GM19324 (cell line): Measurements from ENCODE around the gene NCAN.
"Not testable (repeated sequence)": the region's sequence is repeated elsewhere in the genome, so short reads cannot be mapped to it uniquely, and the experiment has no call there.

Experiments
- ATAC-seq: cut with Tn5 transposase; IDR thresholded peaks from one replicate; pipeline ENCODE4 v1.9.1; 2021; ENCODE audit warnings: mild to moderate bottlenecking, moderate library complexity; ENCODE audit not compliant: unreplicated experiment, low FRiP score

NCAN gene

GRCh38 chr19:19223060-19223459 is 11.3 kb downstream of the NCAN start:
- no peak for ATAC-seq

- no peak for ATAC-seq
Observed at GRCh38 chr19:19223636-19224035, 11.9 kb downstream of the NCAN start.

GRCh38 chr19:19224150-19224851 is 12.5 kb downstream of the NCAN start:
- no peak for ATAC-seq

GRCh38 chr19:19224852-19225494 is 13.2 kb downstream of the NCAN start:
- ATAC-seq, result no peak

- no peak for ATAC-seq
Observed at GRCh38 chr19:19226204-19226603, 14.4 kb downstream of the NCAN start.

- ATAC-seq, result no peak
Observed at GRCh38 chr19:19226663-19227062, 14.9 kb downstream of the NCAN start.

GRCh38 chr19:19227217-19227616 is 15.5 kb downstream of the NCAN start:
- no peak for ATAC-seq

GRCh38 chr19:19229701-19230100 is 17.9 kb downstream of the NCAN start:
- no peak for ATAC-seq

- no peak for ATAC-seq
Observed at GRCh38 chr19:19230999-19231398, 19.2 kb downstream of the NCAN start.

GRCh38 chr19:19232261-19232721 is 20.5 kb downstream of the NCAN start:
- ATAC-seq, result no peak

- ATAC-seq, result no peak
Observed at GRCh38 chr19:19234220-19234816, 22.6 kb downstream of the NCAN start.

GRCh38 chr19:19236173-19236572 is 24.4 kb downstream of the NCAN start:
- ATAC-seq, result no peak

GRCh38 chr19:19238126-19238894 is 26.6 kb downstream of the NCAN start:
- no peak for ATAC-seq

- no peak for ATAC-seq
Observed at GRCh38 chr19:19239675-19240074, 27.9 kb downstream of the NCAN start.

GRCh38 chr19:19240476-19240875 is 28.7 kb downstream of the NCAN start:
- ATAC-seq, result no peak

GRCh38 chr19:19250196-19250801 is 38.5 kb downstream of the NCAN start:
- ATAC-seq, result no peak

GRCh38 chr19:19253409-19253808 is 41.7 kb downstream of the NCAN start:
- ATAC-seq, result not testable (repeated sequence)

- ATAC-seq, result no peak
Observed at GRCh38 chr19:19256072-19256969, 44.6 kb downstream of the NCAN start.

- no peak for ATAC-seq
Observed at GRCh38 chr19:19257137-19257536, 45.4 kb downstream of the NCAN start.
